SW480 (cell line): Measurements from ENCODE around the gene SLC25A26.

Experiments
- DNase-seq: peaks from one replicate; pipeline ENCODE4 v3.0.0-alpha.2; 2016; ENCODE audit warnings: low spot score

SLC25A26 gene

DNA sequence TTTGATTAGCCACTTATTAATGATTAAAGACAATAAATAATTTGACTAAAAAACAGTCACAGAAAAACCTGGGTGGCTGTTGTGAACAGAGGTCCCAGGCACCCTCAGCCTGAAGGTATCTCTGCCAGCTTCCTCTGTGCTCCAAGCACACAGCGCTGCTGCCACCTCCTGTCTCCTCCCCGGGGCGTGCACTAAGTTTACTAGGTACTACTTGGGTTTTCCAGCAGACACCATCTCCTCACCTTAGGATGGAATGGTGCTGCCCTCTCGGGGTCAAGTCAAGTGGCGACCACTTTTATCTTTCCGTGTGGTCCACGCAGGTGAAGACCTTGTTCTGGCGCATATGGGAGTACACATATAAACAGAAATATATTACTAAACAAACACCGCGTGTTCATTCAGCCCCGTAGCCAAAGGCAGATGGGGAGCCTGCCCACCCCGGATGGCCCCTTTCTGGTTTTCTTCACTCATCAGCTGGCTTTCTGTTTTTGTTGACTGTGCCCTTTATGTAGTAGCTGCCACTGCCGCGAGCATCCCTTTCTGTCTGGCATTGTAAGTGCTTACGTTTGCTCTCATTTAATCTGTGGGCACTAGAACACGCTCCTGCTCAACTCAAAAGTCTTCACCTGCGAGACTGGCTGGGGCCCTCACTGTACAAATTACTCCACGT, 152.0 kb downstream of the SLC25A26 start:
- DNase-seq: peak; percentile 2

DNA sequence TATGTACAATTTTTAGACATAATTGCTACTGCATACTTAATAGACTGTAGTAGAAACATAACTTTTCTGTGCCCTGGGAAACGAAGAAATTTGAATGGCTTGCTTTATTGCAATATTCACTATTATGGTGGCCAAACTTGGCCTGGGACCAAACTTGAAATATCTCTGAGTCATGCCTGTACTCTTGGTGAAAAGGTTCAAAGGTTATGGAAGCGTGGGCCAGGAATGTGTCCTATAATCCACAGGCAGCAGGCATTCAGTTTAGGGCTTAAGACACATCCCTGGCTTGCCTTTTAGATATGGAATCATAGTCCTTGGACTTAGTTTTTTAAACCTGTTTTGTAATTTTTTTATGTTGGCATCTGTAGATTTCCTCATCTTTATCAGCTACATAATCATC, 155.8 kb downstream of the SLC25A26 start:
- DNase-seq: peak; percentile 42

DNA sequence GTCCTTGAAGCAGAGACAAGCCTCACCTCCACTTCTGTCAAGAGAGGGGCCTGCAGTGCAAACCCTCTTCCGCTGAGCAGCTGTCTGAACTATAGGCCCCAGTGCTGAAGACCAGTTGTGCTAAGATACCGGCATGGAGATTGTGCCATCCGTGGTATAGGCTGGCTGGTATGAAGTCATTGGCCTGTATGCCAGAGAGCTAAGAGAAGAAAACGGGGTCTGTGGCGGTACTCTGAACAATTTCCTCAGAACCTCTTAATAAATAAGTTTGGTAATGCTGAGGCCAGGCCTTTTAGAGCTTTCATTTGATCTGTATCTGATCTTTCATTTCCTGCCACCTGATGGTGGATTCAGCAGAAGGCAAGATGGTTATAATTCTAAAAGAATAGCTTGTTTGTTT, 157.0 kb downstream of the SLC25A26 start:
- no peak for DNase-seq

GRCh38 chr3:66378256-66378655, 157.5 kb downstream of the SLC25A26 start:
- DNase-seq: peak; percentile 1

GRCh38 chr3:66379565-66379964, 158.8 kb downstream of the SLC25A26 start:
- DNase-seq: no peak

DNA sequence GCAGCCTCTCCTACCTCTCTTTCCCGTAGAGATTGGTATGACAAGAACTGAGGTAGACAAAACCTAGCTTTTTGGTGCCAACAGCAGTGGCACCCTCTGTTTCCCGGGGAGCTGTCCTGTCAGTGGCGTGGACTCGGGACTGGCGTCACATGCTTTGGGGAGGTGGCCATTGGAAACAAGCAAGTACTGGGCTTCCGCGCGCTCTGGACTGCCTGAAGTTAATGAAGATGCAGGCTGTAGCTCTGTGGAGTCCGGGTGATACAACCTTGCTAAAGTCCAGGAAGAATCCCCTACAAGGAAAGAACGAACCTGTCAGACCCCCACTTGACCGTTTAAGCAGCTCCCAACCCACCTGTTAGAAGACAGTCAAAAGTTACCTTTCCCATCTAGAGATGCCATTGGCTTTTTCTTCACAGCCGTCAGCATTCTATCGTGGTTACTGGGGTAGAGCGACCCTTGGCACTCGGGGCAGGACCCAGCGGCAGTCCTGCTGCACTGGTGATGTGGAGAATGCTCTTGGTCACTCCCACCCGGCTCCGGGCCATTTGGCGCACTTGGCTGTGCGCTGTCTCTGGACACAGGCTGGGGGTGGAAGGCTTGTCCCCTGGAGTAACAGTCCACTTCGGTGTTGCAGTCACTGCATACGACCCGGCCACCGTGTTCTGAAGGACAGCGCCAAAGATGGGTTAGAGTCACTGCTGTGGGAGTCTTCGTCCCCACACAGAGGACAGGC, 159.6 kb downstream of the SLC25A26 start:
- DNase-seq: no peak

GRCh38 chr3:66381626-66382025, 160.8 kb downstream of the SLC25A26 start:
- no peak for DNase-seq

- DNase-seq: no peak
Measured at GRCh38 chr3:66382142-66382541, 161.3 kb downstream of the SLC25A26 start.

- no peak for DNase-seq
Measured at GRCh38 chr3:66383023-66383422, 162.2 kb downstream of the SLC25A26 start.

DNA sequence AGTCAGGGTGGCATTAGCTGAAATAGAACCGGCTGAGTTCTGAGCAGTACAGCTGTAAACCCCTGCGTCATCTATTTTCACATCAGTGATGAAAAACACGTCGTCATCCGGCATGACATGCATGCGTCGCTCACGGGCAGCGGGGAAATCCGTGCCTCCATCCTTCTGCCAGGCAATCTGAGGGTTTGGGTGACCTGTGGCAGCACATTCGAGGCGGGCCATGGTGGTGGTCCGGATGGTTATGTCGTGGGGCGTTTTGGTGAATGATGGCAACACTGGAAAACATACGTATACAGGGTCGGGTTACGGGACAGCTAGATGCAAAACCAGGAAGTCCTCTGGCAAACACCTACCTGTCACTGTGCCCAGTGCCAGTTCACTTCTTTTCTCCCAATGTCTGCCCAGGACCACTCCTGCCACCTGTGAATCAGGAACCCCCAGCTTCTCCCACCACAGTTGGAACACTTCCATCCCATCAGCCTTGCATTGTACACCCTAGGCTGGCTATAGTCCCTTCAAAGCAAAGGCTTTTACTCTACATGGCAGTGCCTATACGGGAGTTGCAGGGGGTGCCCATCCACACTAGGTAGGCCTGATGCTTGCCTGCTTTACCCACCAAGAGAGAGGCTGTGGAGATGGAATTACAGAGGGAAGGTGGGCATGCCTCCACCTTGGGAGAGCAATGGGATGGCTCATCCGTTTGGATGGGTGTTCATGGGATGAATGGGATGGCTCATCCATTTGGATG, 163.4 kb downstream of the SLC25A26 start:
- no peak for DNase-seq

GRCh38 chr3:66385066-66385465, 164.3 kb downstream of the SLC25A26 start:
- DNase-seq: no peak

GRCh38 chr3:66386011-66386924, 165.5 kb downstream of the SLC25A26 start:
- no peak for DNase-seq

DNA sequence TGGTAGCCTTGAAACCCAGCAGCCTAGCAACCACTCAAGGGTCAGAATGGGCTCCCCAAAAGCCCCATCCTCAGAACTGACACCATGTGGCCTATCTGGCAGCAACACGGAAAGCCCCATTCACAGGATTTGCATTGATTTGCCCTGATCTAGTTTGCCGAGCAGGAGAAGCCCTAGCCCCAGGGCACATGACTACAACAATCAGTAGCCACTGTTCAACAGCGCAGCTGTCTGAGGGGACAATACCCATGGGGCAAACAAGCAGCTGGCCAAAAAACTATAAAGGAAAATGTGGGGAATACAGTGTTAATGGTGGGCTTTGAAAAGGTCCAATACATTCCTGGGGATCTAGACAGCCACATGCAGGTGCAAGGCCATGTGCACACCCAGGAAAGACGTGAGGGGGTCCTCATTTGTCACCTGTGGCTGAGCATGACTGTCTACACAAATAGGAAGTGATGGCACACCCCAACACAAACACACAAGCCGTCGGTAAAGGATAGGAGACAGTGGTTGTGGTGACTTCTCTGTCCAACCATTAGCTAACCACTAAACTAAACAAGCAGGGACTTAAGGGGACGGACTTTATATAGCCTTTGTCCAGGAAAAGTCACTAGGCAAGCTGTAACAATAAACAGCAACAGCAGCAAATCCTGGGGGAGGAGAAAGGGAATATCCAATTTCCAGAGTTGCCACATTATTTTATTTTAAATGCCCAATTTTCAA, 166.3 kb downstream of the SLC25A26 start:
- DNase-seq: no peak

DNA sequence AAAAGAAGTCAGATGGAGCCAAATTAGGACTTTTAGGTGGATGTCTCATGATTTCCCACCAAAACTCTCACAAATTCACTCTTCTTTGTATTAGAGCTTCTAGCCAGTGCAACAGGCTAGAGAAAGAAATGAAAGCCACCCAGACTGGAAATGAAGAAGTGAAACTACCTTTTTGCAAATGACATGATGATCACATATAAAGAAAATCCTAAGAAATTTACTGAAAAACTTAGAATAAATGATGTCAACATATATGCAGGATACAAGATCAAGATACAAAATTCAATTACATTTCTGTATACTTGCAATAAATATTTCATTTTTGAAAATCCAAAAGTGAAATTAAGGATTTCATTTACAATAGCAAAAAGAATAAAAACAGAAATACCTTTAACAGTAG, 169.2 kb downstream of the SLC25A26 start:
- DNase-seq: no peak

DNA sequence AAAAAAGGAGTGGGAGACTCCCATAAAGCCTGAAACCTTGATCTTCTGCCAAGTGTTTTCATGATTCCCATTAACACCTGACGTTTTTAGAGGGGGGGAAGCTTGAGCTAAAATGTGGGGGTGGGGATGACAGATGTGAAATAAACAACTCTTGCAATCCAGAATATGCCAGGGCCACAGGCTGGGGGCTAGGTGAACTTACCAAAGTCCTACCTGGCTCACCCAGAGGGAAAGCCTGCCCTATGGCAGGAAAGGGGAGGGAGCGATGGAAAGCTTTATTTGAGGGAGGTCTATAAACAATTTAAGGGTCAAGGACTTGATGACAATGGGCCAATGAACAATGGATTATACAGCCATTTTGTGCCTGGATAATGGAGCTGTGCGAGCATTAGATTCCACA, 171.7 kb downstream of the SLC25A26 start:
- no peak for DNase-seq

GRCh38 chr3:66392966-66393332, 172.1 kb downstream of the SLC25A26 start:
- no peak for DNase-seq

GRCh38 chr3:66393333-66394005, 172.7 kb downstream of the SLC25A26 start:
- no peak for DNase-seq

GRCh38 chr3:66394019-66394752, 173.4 kb downstream of the SLC25A26 start:
- DNase-seq: no peak

DNA sequence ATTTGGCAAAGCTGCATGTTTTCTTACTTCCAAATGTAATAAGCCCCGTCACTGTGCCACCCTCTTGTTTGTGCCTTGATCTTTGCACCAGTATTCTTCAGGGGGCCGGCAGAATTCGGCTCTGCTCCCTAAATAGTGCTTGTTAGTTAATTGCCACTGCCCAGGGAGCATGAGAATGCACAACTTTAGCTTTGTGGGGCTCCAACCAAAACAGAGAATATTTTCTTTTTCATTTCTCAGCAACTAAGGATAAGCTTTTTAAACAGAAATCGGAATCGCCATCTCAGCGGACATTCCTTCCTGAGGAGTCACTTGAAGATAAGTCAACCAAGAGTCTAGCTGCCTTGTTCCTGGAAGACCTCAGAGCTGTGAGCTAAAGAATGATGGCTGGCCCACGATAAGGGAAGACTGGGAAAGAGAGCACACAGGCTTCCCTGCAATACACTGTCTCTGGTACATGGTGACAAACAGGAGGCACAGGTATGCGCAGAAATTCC, 174.0 kb downstream of the SLC25A26 start:
- DNase-seq: no peak

GRCh38 chr3:66395635-66396034, 174.8 kb downstream of the SLC25A26 start:
- DNase-seq: no peak
